GM12878 (cell line): ENCODE measurements around the gene MLXIPL. TPM values are rescaled to one million over a fixed set of nuclear protein-coding genes. Genes with fewer than 3 reads are reported as not detected.

Experiments used
- BACH1 ChIP-seq: fragments of 450-650 bp; IDR thresholded peaks from 2 replicates; pipeline ENCODE4 v1.6.1; 2017; ENCODE audit warnings: mild to moderate bottlenecking, borderline replicate concordance
- BHLHE40 ChIP-seq, 2 experiments: fragments of 450-650 bp in 1 of 2; IDR thresholded peaks; 2 replicates each; pipeline ENCODE4 v1.6.1; 2011 to 2017; ENCODE audit warnings: low read depth in 2 of 2, borderline replicate concordance in 1 of 2, improper control_type of control experiment in 1 of 2, low read length in 1 of 2, mild to moderate bottlenecking in 1 of 2
- CBFB ChIP-seq: IDR thresholded peaks from 2 replicates; pipeline ENCODE4 v1.6.1; 2016; ENCODE audit warnings: antibody characterized with exemption, low read depth
- CTCF ChIP-seq, 3 experiments: IDR thresholded peaks in 2 of 3; conservative IDR thresholded peaks in 1 of 3; 2 replicates each; pipeline ENCODE4 v1.5.1; 2011; ENCODE audit warnings: low read depth in 3 of 3, low read length in 3 of 3, mild to moderate bottlenecking in 3 of 3, control low read depth in 2 of 3, moderate library complexity in 2 of 3, inconsistent platforms in 1 of 3, mixed read lengths in 1 of 3; ENCODE audit not compliant: control insufficient read depth in 2 of 3, insufficient read depth in 1 of 3; ENCODE audit errors: extremely low read depth in 1 of 3
- DPF2 ChIP-seq: fragments of 450-650 bp; IDR thresholded peaks from 2 replicates; pipeline ENCODE4 v1.6.1; 2017; ENCODE audit warnings: mild to moderate bottlenecking
- E4F1 ChIP-seq: fragments of 450-650 bp; IDR thresholded peaks from 2 replicates; pipeline ENCODE4 v1.6.1; 2018; ENCODE audit warnings: borderline replicate concordance, mild to moderate bottlenecking; ENCODE audit not compliant: partially characterized antibody
- HDGF ChIP-seq: fragments of 450-650 bp; IDR thresholded peaks from 2 replicates; pipeline ENCODE4 v1.6.1; 2016; ENCODE audit warnings: antibody characterized with exemption
- IKZF2 ChIP-seq, 2 experiments: fragments of 450-650 bp; IDR thresholded peaks; 2 replicates each; pipeline ENCODE4 v1.6.1; 2017; ENCODE audit warnings: mild to moderate bottlenecking in 2 of 2, moderate library complexity in 2 of 2
- MEF2B ChIP-seq: fragments of 450-650 bp; IDR thresholded peaks from 2 replicates; pipeline ENCODE4 v1.6.1; 2018; ENCODE audit warnings: mild to moderate bottlenecking, moderate library complexity; ENCODE audit not compliant: partially characterized antibody, poor library complexity, severe bottlenecking
- NFYA ChIP-seq: IDR thresholded peaks from 2 replicates; pipeline ENCODE4 v1.6.1; 2011; ENCODE audit warnings: low read depth, mild to moderate bottlenecking, low read length, improper control_type of control experiment, borderline replicate concordance
- NR2C2 ChIP-seq: IDR thresholded peaks from 2 replicates; pipeline ENCODE4 v1.6.1; 2011; ENCODE audit warnings: borderline replicate concordance, low read depth; ENCODE audit not compliant: control insufficient read depth, insufficient read length
- NR2F1 ChIP-seq: fragments of 450-650 bp; conservative IDR thresholded peaks from 2 replicates; pipeline ENCODE4 v1.6.1; 2017; ENCODE audit warnings: mild to moderate bottlenecking
- NRF1 ChIP-seq: conservative IDR thresholded peaks from 2 replicates; pipeline ENCODE4 v1.6.1; 2011; ENCODE audit warnings: mild to moderate bottlenecking, low read depth, low read length, improper control_type of control experiment
- PML ChIP-seq: IDR thresholded peaks from 2 replicates; pipeline ENCODE4 v1.6.1; 2012; ENCODE audit warnings: low read length, inconsistent platforms
- RUNX3 ChIP-seq: IDR thresholded peaks from 2 replicates; pipeline ENCODE4 v1.6.1; 2012; ENCODE audit warnings: low read length, inconsistent platforms
- SMARCA5 ChIP-seq: fragments of 450-650 bp; IDR thresholded peaks from 2 replicates; pipeline ENCODE4 v1.6.1; 2017; ENCODE audit warnings: mild to moderate bottlenecking
- SRF ChIP-seq, 2 experiments: IDR thresholded peaks; 2 replicates each; pipeline ENCODE4 v1.6.1; 2011; ENCODE audit warnings: low read depth in 2 of 2, low read length in 2 of 2, mild to moderate bottlenecking in 1 of 2, moderate library complexity in 1 of 2
- STAT1 ChIP-seq: fragments of 450-650 bp; conservative IDR thresholded peaks from 2 replicates; pipeline ENCODE4 v1.6.1; 2014; ENCODE audit warnings: antibody characterized with exemption, mild to moderate bottlenecking
- TAF1 ChIP-seq: IDR thresholded peaks from 2 replicates; pipeline ENCODE4 v1.6.1; 2011; ENCODE audit warnings: mild to moderate bottlenecking, low read depth, low read length, borderline replicate concordance
- TARDBP ChIP-seq: IDR thresholded peaks from 2 replicates; pipeline ENCODE4 v1.6.1; 2016; ENCODE audit warnings: borderline replicate concordance
- ZBTB11 ChIP-seq: fragments of 450-650 bp; formaldehyde crosslinking; IDR thresholded peaks from 2 replicates; pipeline ENCODE4 v1.5.0; 2022; ENCODE audit warnings: mild to moderate bottlenecking, missing genetic modification characterization
- ZNF217 ChIP-seq: fragments of 450-650 bp; IDR thresholded peaks from 2 replicates; pipeline ENCODE4 v1.6.1; 2017; ENCODE audit warnings: antibody characterized with exemption, mild to moderate bottlenecking
- ZNF274 ChIP-seq: IDR thresholded peaks from one replicate; pipeline ENCODE4 v1.8.0; 2011; ENCODE audit not compliant: insufficient read length, insufficient read depth
- polyA plus RNA-seq, 11 experiments: library from polyadenylated mRNA; depleted of rRNA in 4 of 11; unstranded in 6 of 11; stranded (reverse) in 5 of 11; fragments of >200 nt; fragmentation: Nextera tagmentation in 4 of 11; fragmentation: Illumina TruSeq in 1 of 11; extraction: Ambion mirVana in 4 of 11; extraction: Trizol in 1 of 11; gene quantifications; 1 replicate in 1 of 11; 2 replicates in 10 of 11; pipeline versions ENCODE4 v1.2.1 to v1.2.3, GENCODE V29; 2011 to 2016; ENCODE audit warnings: inconsistent platforms in 2 of 11, missing spikeins in 2 of 11, low read depth in 1 of 11
- total RNA-seq, 4 experiments: library from RNA; depleted of rRNA in 3 of 4; stranded (reverse); fragments of >200 nt in 3 of 4; fragmentation: Illumina TruSeq in 1 of 4; extraction: Trizol in 1 of 4; gene quantifications; 2 replicates each; pipeline versions ENCODE4 v1.2.1 to v1.2.3, GENCODE V29; 2013 to 2021

Gene MLXIPL
- total and polyA plus RNA-seq, 10 of the 15 experiments (the other 5 are each of a cell fraction or from before 2014, with no cell fraction given), result 0.21 TPM; not detected in 9

- TF ChIP-seq ZBTB11 (no peak), HDGF (peak; percentile 49; the same call in 1 of the 2 replicates), ZNF274 (no peak), STAT1 (0 out of 2 replicates have a peak, but pooled peaks have one; percentile 43), E4F1 (peak; percentile 20), DPF2 (peak; percentile 85; the same call in 1 of the 2 replicates), BACH1 (peak; percentile 55), ZNF217 (no peak), TARDBP (no peak), NR2F1 (peak; percentile 84), NRF1 (peak; percentile 59), CBFB (0 out of 2 replicates have a peak, but pooled peaks have one; percentile 24), BHLHE40 (IDR thresholded peaks at IDR 0.05; ENCODE audit: borderline replicate concordance in 1 of 2, low read depth in 2 of 2, low read length in 1 of 2) (peak; percentile 85 to 95), IKZF2 (IDR thresholded peaks at IDR 0.05) (peak; percentile 19 to 30; a peak in 1 of 4 replicates), RUNX3 (peak; percentile 71), MEF2B (peak; percentile 71), SMARCA5 (peak; percentile 99), PML (peak; percentile 23; the same call in 1 of the 2 replicates), CTCF (IDR thresholded peaks at IDR 0.05 in 2 of 3, conservative IDR thresholded peaks at IDR 0.05 in 1 of 3; ENCODE audit: control insufficient read depth in 2 of 3, extremely low read depth in 1 of 3, insufficient read depth in 1 of 3, low read depth in 3 of 3, low read length in 3 of 3) (no peak), NR2C2 (no peak), SRF (IDR thresholded peaks at IDR 0.05; ENCODE audit: low read depth in 2 of 2, low read length in 2 of 2) (0 out of 4 replicates have a peak, but pooled peaks of 1 of the 2 experiments have one; percentile 36), TAF1 (peak; percentile 55; the same call in 1 of the 2 replicates), NFYA (no peak)
Observed at GRCh38 chr7:73557397-73558257, 66.7 kb downstream of the MLXIPL start, which contains the start of gene BCL7B (continued).
